Smooth muscle cell (in vitro differentiated cells): ENCODE data around the gene RPF1. TPM values are rescaled to one million over a fixed set of nuclear protein-coding genes. Genes with fewer than 3 reads are reported as not detected.

Source experiments
- DNase-seq: peaks from one replicate; lab custom pipeline; 2025; ENCODE audit not compliant: unreplicated experiment; lab: John Stamatoyannopoulos, UW
- H2AFZ ChIP-seq: fragments of 200-600 bp; sonication (generic); 2 replicates; pipeline ENCODE4 v1.6.0; 2016; ENCODE audit warnings: antibody characterized with exemption, low read depth, mild to moderate bottlenecking
- H3F3A ChIP-seq: fragments of 200-600 bp; sonication (generic); 2 replicates; pipeline ENCODE4 v1.6.0; 2017; ENCODE audit warnings: antibody characterized with exemption, low read depth
- H3K27ac ChIP-seq: fragments of 200-600 bp; sonication (generic); 2 replicates; pipeline ENCODE4 v1.5.1; 2016; ENCODE audit warnings: low read depth, mild to moderate bottlenecking
- H3K27me3 ChIP-seq: fragments of 200-600 bp; sonication (generic); 2 replicates; pipeline ENCODE4 v1.6.1; 2016; ENCODE audit warnings: low read depth, mild to moderate bottlenecking
- H3K36me3 ChIP-seq: fragments of 200-600 bp; sonication (generic); 2 replicates; pipeline ENCODE4 v1.5.1; 2016; ENCODE audit warnings: low read depth
- H3K4me1 ChIP-seq: fragments of 200-600 bp; sonication (generic); 2 replicates; pipeline ENCODE4 v1.5.1; 2016; ENCODE audit warnings: low read depth
- H3K4me2 ChIP-seq: fragments of 200-600 bp; sonication (generic); 2 replicates; pipeline ENCODE4 v1.6.0; 2016; ENCODE audit warnings: mild to moderate bottlenecking
- H3K4me3 ChIP-seq: fragments of 200-600 bp; sonication (generic); 2 replicates; pipeline ENCODE4 v1.5.1; 2016; ENCODE audit warnings: mild to moderate bottlenecking
- H3K79me2 ChIP-seq: fragments of 200-600 bp; sonication (generic); 2 replicates; pipeline ENCODE4 v1.6.0; 2016; ENCODE audit warnings: low read depth, mild to moderate bottlenecking
- H3K9ac ChIP-seq: fragments of 200-600 bp; sonication (generic); 2 replicates; pipeline ENCODE4 v1.6.0; 2016; ENCODE audit warnings: low read depth
- H3K9me3 ChIP-seq: fragments of 200-600 bp; sonication (generic); replicated peaks from 2 replicates; pipeline ENCODE4 v1.5.1; 2016; ENCODE audit warnings: low read depth
- H4K20me1 ChIP-seq: fragments of 200-600 bp; sonication (generic); 2 replicates; pipeline ENCODE4 v1.6.0; 2016; ENCODE audit warnings: low read depth
- CTCF ChIP-seq: fragments of 200-600 bp; sonication (generic); IDR thresholded peaks from 2 replicates; pipeline ENCODE4 v1.5.1; 2017; ENCODE audit warnings: borderline replicate concordance, mild to moderate bottlenecking, antibody characterized with exemption; ENCODE audit not compliant: insufficient read depth, poor library complexity, severe bottlenecking
- WGBS: methylation state at CpG from one replicate; pipeline ENCODE4 v1.1.7; 2016; ENCODE audit warnings: low lambda C conversion rate; 5-methylcytosine and 5-hydroxymethylcytosine counted together
- polyA plus RNA-seq: library from polyadenylated mRNA; unstranded; fragments of >200 nt; fragmentation: Nextera tagmentation; extraction: Ambion mirVana; gene quantifications from 2 replicates; pipeline ENCODE4 v1.2.1, GENCODE V29; 2016
- total RNA-seq: library from RNA; depleted of rRNA; stranded (reverse); fragments of >200 nt; gene quantifications from 2 replicates; pipeline ENCODE4 v1.2.3, GENCODE V29; 2014

RPF1 gene
- total and polyA plus RNA-seq, 2 experiments from 2014 or later: 33.2 to 78.9 TPM

- Histone ChIP-seq H3K27me3 (peaks cover 20% of the 10 kb centered on the region), H3K4me1 (no peaks in the 10 kb centered on the region), H3K4me3 (no peak overlapping the region), H3K27ac (no peak overlapping the region), H3K4me2 (no peak overlapping the region), H3K79me2 (no peaks in the 10 kb centered on the region), H3K36me3 (no peaks in the 10 kb centered on the region), H3K9me3 (no peaks in the 10 kb centered on the region), H3K9ac (no peak overlapping the region), H2AFZ (no peak overlapping the region), H3F3A (no peaks in the 10 kb centered on the region), H4K20me1 (no peaks in the 10 kb centered on the region)
- TF ChIP-seq CTCF: no peak
- DNase-seq: no peak
- WGBS: 62% methylated on average over 3 of the region's 3 CpGs
Measured at GRCh38 chr1:84452436-84452835, 26.6 kb upstream of the RPF1 start.

GRCh38 chr1:84462118-84462517 is 16.9 kb upstream of the RPF1 start:
- no peak overlapping the region for H3K27ac ChIP-seq
- no peaks in the 10 kb centered on the region for H3K9me3 ChIP-seq
- WGBS: 71% methylated on average over 1 of the region's 1 CpG
- no peaks in the 10 kb centered on the region for H3K36me3 ChIP-seq
- no peak overlapping the region for H3K9ac ChIP-seq
- DNase-seq: no peak
- no peaks in the 10 kb centered on the region for H3K4me1 ChIP-seq
- H3F3A ChIP-seq: no peaks in the 10 kb centered on the region
- no peak overlapping the region for H2AFZ ChIP-seq
- peaks cover 84% of the 10 kb centered on the region for H3K27me3 ChIP-seq
- no peak for TF ChIP-seq CTCF
- no peaks in the 10 kb centered on the region for H3K79me2 ChIP-seq
- no peak overlapping the region for H3K4me3 ChIP-seq
- H4K20me1 ChIP-seq: no peaks in the 10 kb centered on the region
- H3K4me2 ChIP-seq: no peak overlapping the region

- Histone ChIP-seq H3K36me3 (no peaks in the 10 kb centered on the region), H3K27me3 (peaks cover 92% of the 10 kb centered on the region), H3K79me2 (no peaks in the 10 kb centered on the region), H3K4me1 (no peaks in the 10 kb centered on the region), H3K27ac (no peak overlapping the region), H3K4me3 (no peak overlapping the region), H3K9me3 (no peaks in the 10 kb centered on the region), H4K20me1 (no peaks in the 10 kb centered on the region), H2AFZ (no peak overlapping the region), H3K4me2 (no peak overlapping the region), H3K9ac (no peak overlapping the region), H3F3A (no peaks in the 10 kb centered on the region)
- DNase-seq: no peak
- no peak for TF ChIP-seq CTCF
Measured at GRCh38 chr1:84467298-84467697, 11.8 kb upstream of the RPF1 start.

DNA sequence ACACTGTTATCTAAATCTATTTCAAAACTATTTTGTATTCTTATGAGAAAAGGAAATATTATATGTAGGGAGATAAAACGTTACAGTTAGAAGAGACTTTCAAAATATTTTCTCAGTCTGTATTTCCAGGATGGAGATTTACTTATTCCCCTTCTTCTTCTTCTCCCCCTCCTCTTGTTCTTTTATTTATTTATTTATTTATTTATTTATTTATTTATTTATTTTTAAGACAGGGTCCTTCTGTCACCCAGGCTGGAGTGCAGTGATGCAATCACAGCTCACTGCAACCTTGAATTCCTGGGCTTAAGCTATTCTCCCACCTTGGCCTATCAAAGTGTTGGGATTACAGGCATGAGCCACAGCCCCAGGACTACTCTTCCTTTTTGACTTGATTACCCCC is 2.8 kb upstream of the RPF1 start:
- Histone ChIP-seq H3K9ac (no peak overlapping the region), H3K79me2 (peaks cover 18% of the 10 kb centered on the region), H3K4me1 (peaks cover 12% of the 10 kb centered on the region), H3K9me3 (no peaks in the 10 kb centered on the region), H3K27me3 (peaks cover 70% of the 10 kb centered on the region), H3K27ac (no peak overlapping the region), H4K20me1 (peaks cover 9% of the 10 kb centered on the region), H3F3A (no peaks in the 10 kb centered on the region), H3K4me2 (no peak overlapping the region), H3K4me3 (no peak overlapping the region), H3K36me3 (no peaks in the 10 kb centered on the region), H2AFZ (no peak overlapping the region)
- no peak for DNase-seq
- TF ChIP-seq CTCF: no peak
- 53% methylated on average over 1 of the region's 1 CpG for WGBS
